OCI-LY1 (cell line): Measurements from ENCODE around the gene EFHC1.

Source experiments
- H2AFZ ChIP-seq: fragments of 200-600 bp; sonication (generic), shearing (Covaris generic); 2 replicates; pipeline ENCODE4 v1.6.0; 2014; ENCODE audit warnings: antibody characterized with exemption, mild to moderate bottlenecking, low read length
- H3F3A ChIP-seq: fragments of 200-600 bp; sonication (generic), shearing (Covaris generic); 2 replicates; pipeline ENCODE4 v1.6.0; 2014; ENCODE audit warnings: mild to moderate bottlenecking, antibody characterized with exemption, low read length, moderate library complexity; ENCODE audit not compliant: insufficient read depth
- H3K27ac ChIP-seq: fragments of 200-600 bp; sonication (generic); 2 replicates; pipeline ENCODE4 v1.5.1; 2014; ENCODE audit warnings: low read length, mixed run types, mild to moderate bottlenecking, low read depth; ENCODE audit not compliant: poor library complexity, severe bottlenecking
- H3K27me3 ChIP-seq: fragments of 200-600 bp; sonication (generic); 2 replicates; pipeline ENCODE4 v1.6.0; 2014; ENCODE audit warnings: antibody characterized with exemption, mild to moderate bottlenecking, low read length, moderate library complexity; ENCODE audit not compliant: insufficient read depth
- H3K36me3 ChIP-seq: fragments of 200-600 bp; sonication (generic); 2 replicates; pipeline ENCODE4 v1.6.1; 2014; ENCODE audit warnings: mild to moderate bottlenecking, antibody characterized with exemption, low read length, moderate library complexity, mixed read lengths; ENCODE audit not compliant: insufficient read depth
- H3K4me1 ChIP-seq: fragments of 200-600 bp; sonication (generic); 2 replicates; pipeline ENCODE4 v1.5.1; 2014; ENCODE audit warnings: mild to moderate bottlenecking, low read length, moderate library complexity; ENCODE audit not compliant: insufficient read depth, severe bottlenecking
- H3K4me2 ChIP-seq: fragments of 200-600 bp; sonication (generic), shearing (Covaris generic); 2 replicates; pipeline ENCODE4 v1.6.1; 2014; ENCODE audit warnings: low read length
- H3K4me3 ChIP-seq: fragments of 200-600 bp; sonication (generic); 2 replicates; pipeline ENCODE4 v1.5.1; 2014; ENCODE audit warnings: low read length, low read depth, mild to moderate bottlenecking, mixed read lengths; ENCODE audit not compliant: poor library complexity, severe bottlenecking
- H3K79me2 ChIP-seq: fragments of 200-600 bp; shearing (Covaris generic); 2 replicates; pipeline ENCODE4 v1.6.1; 2016; ENCODE audit warnings: mixed run types, low read length, mixed read lengths; ENCODE audit not compliant: insufficient read depth
- H3K9ac ChIP-seq: fragments of 200-600 bp; sonication (generic), shearing (Covaris generic); 2 replicates; pipeline ENCODE4 v1.6.1; 2014; ENCODE audit warnings: mild to moderate bottlenecking, low read length, mixed read lengths
- H3K9me2 ChIP-seq: fragments of 200-600 bp; sonication (generic), shearing (Covaris generic); 2 replicates; pipeline ENCODE4 v1.6.1; 2014; ENCODE audit warnings: low read depth, mild to moderate bottlenecking, low read length, mixed read lengths
- H3K9me3 ChIP-seq: fragments of 200-600 bp; shearing (Covaris generic); 2 replicates; pipeline ENCODE4 v1.6.1; 2014; ENCODE audit warnings: low read length, mixed read lengths
- H4K20me1 ChIP-seq: fragments of 200-600 bp; sonication (generic), shearing (Covaris generic); 2 replicates; pipeline ENCODE4 v1.6.0; 2016; ENCODE audit warnings: mild to moderate bottlenecking, low read length; ENCODE audit not compliant: insufficient read depth
- CTCF ChIP-seq: fragments of 200-600 bp; sonication (generic), shearing (Covaris generic); IDR thresholded peaks from 2 replicates; pipeline ENCODE4 v1.5.1; 2017; ENCODE audit warnings: mild to moderate bottlenecking, antibody characterized with exemption, low read length, moderate library complexity, mixed read lengths
- EZH2 ChIP-seq: fragments of 200-600 bp; sonication (generic), shearing (Covaris generic); IDR thresholded peaks from 2 replicates; pipeline ENCODE4 v1.8.0; 2017; ENCODE audit warnings: borderline replicate concordance, mixed run types, mild to moderate bottlenecking, antibody characterized with exemption, low read length, moderate library complexity, mixed read lengths

Gene EFHC1

GRCh38 chr6:52496631-52497030, 76.5 kb downstream of the EFHC1 start:
- no peaks in the 10 kb centered on the region for H3K9me2 ChIP-seq
- H3K4me3 ChIP-seq, result no peak overlapping the region
- H3K9ac ChIP-seq, result peak overlapping the region; percentile 27; the same call in 1 of the 2 replicates
- peaks cover 9% of the 10 kb centered on the region; the same call in 1 of the 2 replicates for H3F3A ChIP-seq
- H3K4me2 ChIP-seq, result peak overlapping the region; percentile 66
- TF ChIP-seq CTCF, result no peak
- TF ChIP-seq EZH2, result no peak
- no peaks in the 10 kb centered on the region for H4K20me1 ChIP-seq
- no peaks in the 10 kb centered on the region for H3K9me3 ChIP-seq
- H3K79me2 ChIP-seq, result no peaks in the 10 kb centered on the region
- no peaks in the 10 kb centered on the region for H3K27me3 ChIP-seq
- peaks cover 87% of the 10 kb centered on the region for H3K4me1 ChIP-seq
- H3K36me3 ChIP-seq, result peaks cover 11% of the 10 kb centered on the region; the same call in 1 of the 2 replicates
- H3K27ac ChIP-seq, result peak overlapping the region; percentile 99
- H2AFZ ChIP-seq, result no peak overlapping the region

- peak overlapping the region; percentile 99 for H3K27ac ChIP-seq
- no peak for TF ChIP-seq EZH2
- no peak for TF ChIP-seq CTCF
- H3K27me3 ChIP-seq, result no peaks in the 10 kb centered on the region
- no peaks in the 10 kb centered on the region for H4K20me1 ChIP-seq
- H3K4me1 ChIP-seq, result peaks cover 78% of the 10 kb centered on the region
- peak overlapping the region; percentile 58 for H3K9ac ChIP-seq
- H3F3A ChIP-seq, result peaks cover 9% of the 10 kb centered on the region
- H3K79me2 ChIP-seq, result no peaks in the 10 kb centered on the region
- H3K4me2 ChIP-seq, result peak overlapping the region; percentile 66
- H2AFZ ChIP-seq, result no peak overlapping the region
- peaks cover 23% of the 10 kb centered on the region for H3K36me3 ChIP-seq
- H3K9me3 ChIP-seq, result no peaks in the 10 kb centered on the region
- H3K9me2 ChIP-seq, result no peaks in the 10 kb centered on the region
- peak overlapping the region; percentile 39 for H3K4me3 ChIP-seq
Observed at GRCh38 chr6:52497652-52498408, 77.7 kb downstream of the EFHC1 start.

GRCh38 chr6:52498538-52499017, 78.4 kb downstream of the EFHC1 start:
- Histone ChIP-seq H4K20me1 (no peaks in the 10 kb centered on the region), H3K9me2 (no peaks in the 10 kb centered on the region), H3K79me2 (no peaks in the 10 kb centered on the region), H2AFZ (no peak overlapping the region), H3K4me1 (peaks cover 80% of the 10 kb centered on the region), H3K27ac (peak overlapping the region; percentile 99), H3K4me2 (peak overlapping the region; percentile 66), H3K9me3 (no peaks in the 10 kb centered on the region), H3K27me3 (no peaks in the 10 kb centered on the region), H3K36me3 (peaks cover 26% of the 10 kb centered on the region), H3K4me3 (peak overlapping the region; percentile 39), H3K9ac (peak overlapping the region; percentile 58), H3F3A (peaks cover 9% of the 10 kb centered on the region)
- TF ChIP-seq EZH2 (no peak), CTCF (no peak)
